ENCODE results near the gene GPA33. TPM values are rescaled to one million over a fixed set of nuclear protein-coding genes. Genes with fewer than 3 reads are reported as not detected.

Gene GPA33
- total RNA-seq, 4 donors from 2014 or later = 1.7 TPM; not detected in 3

DNA sequence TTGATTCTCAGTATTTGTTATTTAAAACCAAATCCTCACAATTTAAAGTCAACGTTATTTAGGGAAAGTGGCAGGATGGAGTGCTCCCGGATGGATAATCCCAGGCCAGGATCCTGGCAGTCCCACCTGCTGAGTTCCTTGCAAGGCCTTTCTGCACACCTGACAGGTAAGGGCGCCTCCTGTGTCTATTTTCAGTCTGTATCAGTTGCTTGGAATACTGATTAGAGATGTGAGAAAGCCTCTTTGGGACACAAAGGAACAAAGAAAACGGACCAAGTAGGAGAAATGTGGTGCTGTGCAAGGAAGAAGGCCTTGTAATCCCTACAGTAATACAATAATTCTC lies 15.9 kb upstream of the GPA33 start:
- WGBS, 2 donors (ENCODE audit: low coverage in 1 of 2) = 70 to 81% methylated on average over 3 to 4 of the region's 4 CpGs
- Histone ChIP-seq H3K36me3 (no peaks in the 10 kb centered on the region), H3K27ac (no peak overlapping the region), H3K4me1 (no peaks in the 10 kb centered on the region), H3K4me3 (no peak overlapping the region), H3K9me3 (peaks cover 0 to 12% (median 0%) of the 10 kb centered on the region in 3 donors), H3K27me3 (no peaks in the 10 kb centered on the region)
- TF ChIP-seq, protein P1, sequence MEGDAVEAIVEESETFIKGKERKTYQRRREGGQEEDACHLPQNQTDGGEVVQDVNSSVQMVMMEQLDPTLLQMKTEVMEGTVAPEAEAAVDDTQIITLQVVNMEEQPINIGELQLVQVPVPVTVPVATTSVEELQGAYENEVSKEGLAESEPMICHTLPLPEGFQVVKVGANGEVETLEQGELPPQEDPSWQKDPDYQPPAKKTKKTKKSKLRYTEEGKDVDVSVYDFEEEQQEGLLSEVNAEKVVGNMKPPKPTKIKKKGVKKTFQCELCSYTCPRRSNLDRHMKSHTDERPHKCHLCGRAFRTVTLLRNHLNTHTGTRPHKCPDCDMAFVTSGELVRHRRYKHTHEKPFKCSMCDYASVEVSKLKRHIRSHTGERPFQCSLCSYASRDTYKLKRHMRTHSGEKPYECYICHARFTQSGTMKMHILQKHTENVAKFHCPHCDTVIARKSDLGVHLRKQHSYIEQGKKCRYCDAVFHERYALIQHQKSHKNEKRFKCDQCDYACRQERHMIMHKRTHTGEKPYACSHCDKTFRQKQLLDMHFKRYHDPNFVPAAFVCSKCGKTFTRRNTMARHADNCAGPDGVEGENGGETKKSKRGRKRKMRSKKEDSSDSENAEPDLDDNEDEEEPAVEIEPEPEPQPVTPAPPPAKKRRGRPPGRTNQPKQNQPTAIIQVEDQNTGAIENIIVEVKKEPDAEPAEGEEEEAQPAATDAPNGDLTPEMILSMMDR (IDR thresholded peaks at IDR 0.05) = no peak
- TF ChIP-seq POLR2A (IDR thresholded peaks at IDR 0.05) (no peak), EP300 (IDR thresholded peaks at IDR 0.05) (no peak), POLR2AphosphoS5 (IDR thresholded peaks at IDR 0.05) (no peak)
- no peak for ATAC-seq

DNA sequence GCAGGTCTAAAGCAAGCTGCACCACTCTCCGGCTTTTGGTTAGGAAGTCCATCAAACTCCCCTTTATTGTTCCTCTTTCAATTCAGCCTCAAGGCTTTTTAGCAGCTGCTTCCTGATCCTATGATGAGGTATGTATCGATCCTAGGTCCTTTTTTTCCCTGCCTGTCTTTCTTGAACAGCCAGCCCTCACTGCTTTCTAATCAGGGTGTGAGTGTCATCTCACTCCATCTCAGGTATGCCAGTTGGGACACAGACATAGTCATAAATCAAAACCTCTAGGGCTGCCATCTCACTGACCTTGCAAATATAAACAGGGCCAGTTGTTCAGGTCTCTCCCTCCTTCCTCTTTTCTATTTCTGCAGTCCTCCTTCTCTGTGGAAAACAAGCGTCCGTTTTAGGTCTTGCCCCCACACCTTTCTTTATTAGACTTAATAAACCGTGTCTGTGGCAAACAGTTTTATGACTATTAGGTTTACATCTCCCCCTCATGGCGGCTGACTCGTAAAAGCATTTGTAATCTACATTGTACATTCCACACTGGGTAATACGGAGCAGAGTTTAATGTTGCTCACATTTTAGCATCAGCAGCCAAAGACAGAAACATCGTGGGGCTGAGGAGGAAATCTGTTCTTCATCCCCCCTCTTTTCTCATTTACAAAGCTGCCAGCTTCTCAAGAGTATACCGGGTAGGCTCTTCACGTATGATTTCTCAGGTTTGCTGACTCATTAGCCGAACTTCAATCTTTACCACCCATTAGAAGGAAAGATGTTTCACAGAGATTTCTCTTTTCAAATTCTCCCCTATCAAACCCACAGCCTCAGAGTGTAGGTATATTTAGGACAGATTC lies 15.3 kb upstream of the GPA33 start:
- H3K4me3 ChIP-seq = no peak overlapping the region
- H3K4me1 ChIP-seq = no peaks in the 10 kb centered on the region
- WGBS, 2 donors (ENCODE audit: low coverage in 1 of 2) = 29 to 30% methylated on average over 12 of the region's 12 CpGs
- H3K27ac ChIP-seq = no peak overlapping the region
- peaks cover 2% of the 10 kb centered on the region for H3K27me3 ChIP-seq
- TF ChIP-seq POLR2AphosphoS5 (IDR thresholded peaks at IDR 0.05) (no peak), EP300 (IDR thresholded peaks at IDR 0.05) (no peak), POLR2A (IDR thresholded peaks at IDR 0.05) (no peak)
- TF ChIP-seq, protein P1 (IDR thresholded peaks at IDR 0.05) = no peak
- H3K36me3 ChIP-seq = no peaks in the 10 kb centered on the region
- peaks cover 0 to 6% (median 0%) of the 10 kb centered on the region in 3 donors for H3K9me3 ChIP-seq
- ATAC-seq = no peak

DNA sequence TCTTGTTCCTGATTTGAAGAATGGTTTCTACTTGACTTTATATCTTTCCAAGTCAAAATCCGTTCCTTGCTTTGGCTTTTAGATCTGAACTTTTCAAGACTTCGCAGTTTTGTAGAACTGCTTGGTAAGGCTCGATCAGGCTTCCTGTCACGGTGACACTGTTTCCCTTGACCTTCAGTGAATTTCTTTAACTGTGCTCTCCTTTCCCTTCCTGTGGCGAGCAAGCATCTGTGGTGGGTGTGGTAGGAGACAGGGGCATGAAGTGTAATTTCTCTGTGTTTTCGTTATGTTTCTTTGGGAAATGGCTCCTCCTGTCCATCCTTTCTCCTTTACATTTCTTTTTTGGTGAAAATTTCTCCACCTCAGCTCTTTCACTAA lies 14.1 kb upstream of the GPA33 start:
- H3K27ac ChIP-seq = no peak overlapping the region
- ATAC-seq = no peak
- 65 to 82% methylated on average over 4 to 6 of the region's 6 CpGs for WGBS, 2 donors (ENCODE audit: low coverage in 1 of 2)

DNA sequence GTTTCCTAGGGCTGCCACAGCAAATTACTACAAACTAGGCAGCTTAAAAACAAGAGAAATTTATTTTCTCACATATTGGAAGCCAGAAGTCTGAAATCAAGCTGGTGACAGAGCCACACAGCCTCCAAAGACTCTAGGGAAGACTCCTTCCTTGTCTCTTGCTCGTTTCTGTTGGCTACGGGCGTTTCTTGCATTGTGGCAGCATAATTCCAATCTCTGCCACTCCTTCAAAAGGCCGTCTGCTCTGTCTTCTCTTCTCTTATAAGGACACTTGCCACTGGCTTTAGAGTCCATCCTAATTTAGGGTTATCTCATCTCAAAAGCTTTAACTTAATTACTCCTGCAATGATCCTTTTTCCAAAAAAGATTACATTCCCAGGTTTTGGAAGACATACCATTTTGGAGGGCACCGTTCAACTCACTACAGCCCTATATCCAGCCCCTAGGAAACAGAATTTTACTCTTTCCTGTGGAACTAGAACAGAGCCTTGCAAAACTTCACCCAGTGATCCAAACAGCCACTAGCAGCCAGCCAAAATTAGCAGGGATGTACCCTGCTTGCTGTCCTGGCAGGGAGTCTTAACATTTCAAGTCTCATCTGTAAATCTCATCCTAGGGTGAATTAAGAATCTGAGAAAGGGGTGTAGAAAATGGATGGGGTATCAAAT lies 12.9 kb upstream of the GPA33 start:
- Histone ChIP-seq H3K36me3 (no peaks in the 10 kb centered on the region), H3K9me3 (no peaks in the 10 kb centered on the region), H3K4me1 (no peaks in the 10 kb centered on the region), H3K27ac (no peak overlapping the region), H3K27me3 (peaks cover 7% of the 10 kb centered on the region), H3K4me3 (no peak overlapping the region)
- WGBS, 2 donors (ENCODE audit: low coverage in 1 of 2) = 82 to 83% methylated on average over 3 to 5 of the region's 5 CpGs
- no peak for ATAC-seq
- TF ChIP-seq, protein P1 (IDR thresholded peaks at IDR 0.05) = no peak
- TF ChIP-seq POLR2A (IDR thresholded peaks at IDR 0.05) = no peak
- no peak for TF ChIP-seq POLR2AphosphoS5 (IDR thresholded peaks at IDR 0.05)
- TF ChIP-seq EP300 (IDR thresholded peaks at IDR 0.05) = no peak

More for the DNA sequence above, 14.1 kb upstream of the GPA33 start:
- Histone ChIP-seq H3K4me1 (no peaks in the 10 kb centered on the region), H3K9me3 (no peaks in the 10 kb centered on the region), H3K27me3 (peaks cover 7% of the 10 kb centered on the region), H3K36me3 (no peaks in the 10 kb centered on the region), H3K4me3 (no peak overlapping the region)
- TF ChIP-seq POLR2A (IDR thresholded peaks at IDR 0.05) (no peak), EP300 (IDR thresholded peaks at IDR 0.05) (no peak), POLR2AphosphoS5 (IDR thresholded peaks at IDR 0.05) (no peak)
- TF ChIP-seq, protein P1 (IDR thresholded peaks at IDR 0.05) = no peak
